NT2/D1 (cell line): ENCODE data around the gene MYO9B.

Source experiments
- DNase-seq: peaks from one replicate; pipeline ENCODE4 v3.0.0-alpha.2; 2011; ENCODE audit warnings: low read depth, low spot score
- H3K27me3 ChIP-seq: 2 replicates; pipeline ENCODE4 v1.6.0; 2011; ENCODE audit warnings: mild to moderate bottlenecking; ENCODE audit not compliant: insufficient read length, insufficient read depth
- H3K36me3 ChIP-seq: 2 replicates; pipeline ENCODE4 v1.6.1; 2011; ENCODE audit warnings: mild to moderate bottlenecking, low read length, mixed read lengths; ENCODE audit not compliant: insufficient read depth, insufficient read length
- H3K4me1 ChIP-seq: 2 replicates; pipeline ENCODE4 v1.5.1; 2011; ENCODE audit not compliant: insufficient read depth, insufficient read length
- H3K4me3 ChIP-seq: 2 replicates; pipeline ENCODE4 v1.5.1; 2011; ENCODE audit warnings: low read depth; ENCODE audit not compliant: insufficient read length
- H3K9ac ChIP-seq: 2 replicates; pipeline ENCODE4 v1.6.0; 2011; ENCODE audit warnings: low read depth; ENCODE audit not compliant: insufficient read length
- H3K9me3 ChIP-seq: 2 replicates; pipeline ENCODE4 v1.5.1; 2011; ENCODE audit warnings: mild to moderate bottlenecking, low read length; ENCODE audit not compliant: insufficient read depth
- SUZ12 ChIP-seq: IDR thresholded peaks from 2 replicates; pipeline ENCODE4 v1.6.1; 2011; ENCODE audit not compliant: insufficient read length, insufficient read depth; ENCODE audit errors: extremely low read depth
- YY1 ChIP-seq: IDR thresholded peaks from 2 replicates; pipeline ENCODE4 v1.6.1; 2011; ENCODE audit not compliant: insufficient read length, insufficient read depth
- ZNF274 ChIP-seq: IDR thresholded peaks from 2 replicates; pipeline ENCODE4 v1.6.1; 2011; ENCODE audit warnings: mild to moderate bottlenecking, low read depth, low read length

MYO9B gene

GRCh38 chr19:17245535-17245984 is 170.0 kb downstream of the MYO9B start, which contains the start of gene NR2F6:
Gene NR2F6 (minus strand): TSS chr19:17245919. CDS start chr19:17245220, 699 bp downstream.
- Histone ChIP-seq H3K27me3 (no peaks in the 10 kb centered on the region), H3K36me3 (peaks cover 6% of the 10 kb centered on the region), H3K9me3 (no peaks in the 10 kb centered on the region), H3K4me3 (peak within 1 kb of the TSS; percentile 95), H3K9ac (peak within 1 kb of the TSS; percentile 92), H3K4me1 (peaks cover 32% of the 10 kb centered on the region)
- no peak for DNase-seq
- TF ChIP-seq ZNF274 (no peak), SUZ12 (no peak), YY1 (no peak)

DNA sequence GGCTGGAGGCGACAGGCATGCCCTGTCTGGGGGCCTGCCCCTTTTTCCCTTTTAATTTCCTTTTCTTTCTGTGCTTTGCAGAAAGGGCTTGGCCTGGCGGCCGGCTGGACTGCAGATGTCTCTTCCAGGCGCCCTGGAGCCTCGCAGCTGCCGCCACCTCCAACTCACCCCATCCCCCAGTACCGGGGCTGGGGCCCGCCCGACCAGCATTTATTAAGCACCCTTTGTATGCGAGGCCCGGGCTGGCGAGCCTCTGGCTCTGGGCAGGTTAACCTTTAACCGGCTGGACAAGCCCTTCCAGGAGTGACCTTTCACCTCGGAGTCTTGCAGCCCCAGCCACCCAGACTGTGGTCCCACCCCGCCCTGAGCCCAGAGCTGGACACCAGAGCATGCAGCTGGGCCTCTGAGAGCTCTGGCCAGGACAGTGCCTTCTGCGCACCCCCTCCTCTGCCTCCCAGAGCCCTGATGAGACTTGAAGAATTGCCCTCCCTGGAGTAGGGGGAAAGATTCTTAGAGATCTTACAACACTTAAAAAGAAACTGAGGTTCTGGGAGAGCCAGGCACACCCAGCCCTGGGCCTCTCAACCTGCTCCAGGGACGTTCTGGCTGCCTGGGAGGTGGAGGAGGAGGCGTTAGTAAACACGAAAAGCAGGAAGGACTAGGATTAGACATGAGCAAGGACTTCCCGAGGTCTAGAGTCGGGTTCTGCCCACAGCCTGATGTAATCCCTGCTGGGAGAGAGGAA is 171.3 kb downstream of the MYO9B start:
- no peak for DNase-seq
- Histone ChIP-seq H3K4me3 (peak overlapping the region; percentile 49), H3K36me3 (no peaks in the 10 kb centered on the region), H3K4me1 (peaks cover 31% of the 10 kb centered on the region), H3K27me3 (no peaks in the 10 kb centered on the region), H3K9ac (peak overlapping the region; percentile 72), H3K9me3 (no peaks in the 10 kb centered on the region)
- TF ChIP-seq ZNF274 (no peak), SUZ12 (no peak), YY1 (no peak)

DNA sequence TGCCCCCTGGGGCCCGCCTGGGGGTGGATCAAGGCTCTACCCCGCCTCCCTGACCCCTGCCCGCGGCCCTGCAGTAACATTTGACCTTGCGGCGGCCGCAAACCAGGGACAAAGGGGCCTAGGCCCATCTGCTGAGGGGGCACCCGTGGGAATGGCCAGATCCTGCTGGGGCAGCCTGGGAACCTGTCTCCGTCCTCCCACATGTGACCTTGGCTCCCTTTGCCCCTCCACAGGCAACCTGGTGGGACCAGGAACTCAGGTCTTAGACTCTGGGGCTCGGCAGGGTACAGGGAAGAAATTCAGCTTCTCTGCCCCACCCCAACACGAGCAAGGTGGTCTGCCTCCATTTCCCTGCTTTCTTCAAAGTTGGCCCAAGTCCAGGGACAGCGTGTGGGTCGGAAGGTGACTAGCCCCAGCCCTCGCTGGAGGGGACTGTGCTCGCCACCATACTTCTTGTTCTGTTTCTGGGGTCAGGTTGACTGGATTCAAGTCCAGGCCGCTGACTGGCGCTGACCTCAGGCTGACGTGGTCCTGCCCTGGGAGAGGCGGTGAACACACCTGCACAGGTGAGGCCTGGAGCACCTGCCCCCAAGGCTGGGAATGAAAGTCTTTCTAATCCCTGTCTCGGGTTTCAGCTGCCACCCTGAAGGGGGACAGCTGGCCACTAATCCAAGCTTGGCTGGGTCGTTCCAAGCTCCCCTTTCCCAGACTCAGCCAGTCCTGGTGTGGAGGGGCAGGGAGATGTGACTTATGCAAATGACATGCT is 172.6 kb downstream of the MYO9B start:
- H3K4me3 ChIP-seq: no peak overlapping the region
- peak overlapping the region; percentile 43 for H3K9ac ChIP-seq
- no peaks in the 10 kb centered on the region for H3K27me3 ChIP-seq
- no peaks in the 10 kb centered on the region for H3K9me3 ChIP-seq
- DNase-seq: no peak
- H3K4me1 ChIP-seq: peaks cover 24% of the 10 kb centered on the region
- H3K36me3 ChIP-seq: no peaks in the 10 kb centered on the region
- TF ChIP-seq SUZ12 (no peak), YY1 (no peak), ZNF274 (no peak)

DNA sequence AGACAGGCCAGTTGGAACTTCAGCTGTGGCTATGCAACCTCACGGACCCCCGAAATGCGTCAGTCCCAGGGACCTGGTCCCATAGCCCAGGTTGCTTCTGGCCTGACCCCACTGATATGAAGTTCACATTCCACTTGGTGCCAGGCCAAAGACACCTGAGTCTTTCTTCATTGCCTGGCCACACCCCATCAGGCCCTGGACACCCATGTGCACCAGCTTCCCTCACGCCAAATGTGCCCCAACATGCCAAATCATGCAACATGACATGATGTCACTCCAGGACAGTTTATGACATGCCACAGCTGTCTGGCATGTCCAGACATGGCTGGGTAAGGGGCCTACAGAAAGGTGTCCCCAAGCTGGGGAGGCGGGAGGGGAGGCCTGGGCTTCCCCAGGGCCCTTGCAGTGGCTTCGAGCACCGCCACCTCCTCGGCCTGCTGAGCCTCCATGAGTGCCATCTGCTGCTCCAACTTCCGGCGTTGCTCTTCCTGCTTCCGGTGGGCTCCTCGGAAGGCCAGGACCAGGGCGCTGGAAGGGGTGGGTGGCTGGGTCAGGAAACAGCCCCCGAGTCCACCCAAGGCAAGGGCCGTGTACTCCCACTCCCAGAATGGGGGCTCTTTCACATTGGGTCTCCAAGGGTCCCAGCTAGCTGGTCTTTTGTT is 174.4 kb downstream of the MYO9B start:
- Histone ChIP-seq H3K9me3 (no peaks in the 10 kb centered on the region), H3K9ac (no peak overlapping the region), H3K4me1 (peaks cover 28% of the 10 kb centered on the region), H3K36me3 (no peaks in the 10 kb centered on the region), H3K27me3 (no peaks in the 10 kb centered on the region), H3K4me3 (no peak overlapping the region)
- no peak for DNase-seq
- TF ChIP-seq SUZ12: no peak
- no peak for TF ChIP-seq ZNF274
- TF ChIP-seq YY1: no peak

DNA sequence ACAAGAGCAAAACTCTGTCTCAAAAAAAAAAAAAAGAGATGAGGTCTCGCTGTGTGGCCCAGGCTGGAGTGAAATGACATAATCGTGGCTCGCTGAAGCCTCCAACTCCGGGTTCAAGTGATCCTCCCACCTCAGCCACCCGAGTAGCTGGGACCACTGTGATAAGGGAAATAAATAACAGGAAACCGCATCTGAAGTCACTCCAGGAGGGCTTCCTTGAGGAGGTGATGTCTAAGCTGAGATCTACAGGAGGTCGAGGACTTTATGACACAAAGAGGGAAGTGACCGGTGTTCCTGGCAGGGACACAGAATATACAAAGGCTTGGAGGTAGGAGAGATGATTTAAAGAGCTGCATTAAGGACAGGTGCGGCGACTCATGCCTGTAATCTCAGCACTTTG is 179.1 kb downstream of the MYO9B start:
- H3K4me3 ChIP-seq: no peak overlapping the region
- peak overlapping the region; percentile 0 for H3K9ac ChIP-seq
- peaks cover 8% of the 10 kb centered on the region for H3K4me1 ChIP-seq
- no peaks in the 10 kb centered on the region for H3K36me3 ChIP-seq
- DNase-seq: no peak
- H3K9me3 ChIP-seq: peaks cover 21% of the 10 kb centered on the region; the same call in 1 of the 2 replicates
- TF ChIP-seq ZNF274 (no peak), YY1 (no peak), SUZ12 (no peak)
- H3K27me3 ChIP-seq: peaks cover 10% of the 10 kb centered on the region

GRCh38 chr19:17255150-17255621 is 179.6 kb downstream of the MYO9B start:
- peaks cover 10% of the 10 kb centered on the region for H3K27me3 ChIP-seq
- no peak for DNase-seq
- H3K4me1 ChIP-seq: peaks cover 5% of the 10 kb centered on the region
- peaks cover 26% of the 10 kb centered on the region; the same call in 1 of the 2 replicates for H3K9me3 ChIP-seq
- H3K9ac ChIP-seq: no peak overlapping the region
- no peaks in the 10 kb centered on the region for H3K36me3 ChIP-seq
- TF ChIP-seq YY1: no peak
- H3K4me3 ChIP-seq: no peak overlapping the region

- no peak for DNase-seq
- Histone ChIP-seq H3K36me3 (no peaks in the 10 kb centered on the region), H3K9me3 (peaks cover 33% of the 10 kb centered on the region; the same call in 1 of the 2 replicates), H3K4me1 (peaks cover 5% of the 10 kb centered on the region), H3K9ac (no peak overlapping the region), H3K4me3 (no peak overlapping the region), H3K27me3 (peaks cover 10% of the 10 kb centered on the region)
- no peak for TF ChIP-seq YY1
- no peak for TF ChIP-seq ZNF274
- no peak for TF ChIP-seq SUZ12
Observed at GRCh38 chr19:17256130-17256529, 180.6 kb downstream of the MYO9B start.
